ENCODE data around the gene SYNE3. TPM values are rescaled to one million over a fixed set of nuclear protein-coding genes. Genes with fewer than 3 reads are reported as not detected.

SYNE3 gene
- total and polyA plus RNA-seq, 2 of the 8 experiments (the other 6 are each of a cell fraction or from before 2014, with no cell fraction given): under 0.01 TPM; not detected in 1

- H3K4ac ChIP-seq (replicated peaks; ENCODE audit: insufficient read length, low read depth, low read length): no peak overlapping the region
- H3K56ac ChIP-seq (replicated peaks; ENCODE audit: insufficient read length, low read depth, low read length): no peak overlapping the region
- no peak overlapping the region for H3K14ac ChIP-seq (ENCODE audit: insufficient read length)
- no peak overlapping the region for H2BK15ac ChIP-seq (ENCODE audit: low read length)
- DNase-seq (ENCODE audit: low read depth in 1 of 2, low spot score in 2 of 2) (no peak), FAIRE-seq (no peak)
- no peaks in the 10 kb centered on the region for H3K23me2 ChIP-seq (ENCODE audit: low read depth, low read length)
- H2AFZ ChIP-seq (ENCODE audit: low read length): no peak overlapping the region
- H3K9me3 ChIP-seq (ENCODE audit: insufficient read depth in 2 of 2, low read depth in 1 of 2, low read length in 1 of 2): no peaks in the 10 kb centered on the region
- H4K20me1 ChIP-seq (replicated peaks in 1 of 2; ENCODE audit: control insufficient read depth in 1 of 2, insufficient read depth in 2 of 2, low read length in 2 of 2): no peaks in the 10 kb centered on the region
- H2BK5ac ChIP-seq (ENCODE audit: low read depth, low read length): no peak overlapping the region
- POLR2A ChIA-PET (ENCODE audit: partially characterized antibody): no interaction called here
- no peak overlapping the region for H3K4me3 ChIP-seq (ENCODE audit: extremely low read depth in 1 of 4, insufficient read depth in 2 of 4, low read depth in 3 of 4, low read length in 4 of 4)
- H3K9ac ChIP-seq (replicated peaks in 1 of 4; ENCODE audit: extremely low read depth in 1 of 4, low read depth in 3 of 4, low read length in 3 of 4): no peak overlapping the region
- no peaks in the 10 kb centered on the region for H3K79me1 ChIP-seq (ENCODE audit: low read depth, low read length)
- CTCF ChIA-PET (ENCODE audit: partially characterized antibody): no interaction called here
- H2BK120ac ChIP-seq (replicated peaks; ENCODE audit: low read depth, low read length): no peak overlapping the region
- H2BK20ac ChIP-seq (ENCODE audit: low read length): no peak overlapping the region
- no peak overlapping the region for H3K18ac ChIP-seq (ENCODE audit: extremely low read depth, low read length)
- H4K8ac ChIP-seq (ENCODE audit: extremely low read depth, insufficient read depth, low read length): no peak overlapping the region
- no peak overlapping the region for H4K91ac ChIP-seq (replicated peaks; ENCODE audit: insufficient read length, low read length)
- no peak overlapping the region for H4K5ac ChIP-seq (ENCODE audit: insufficient read length, low read depth, low read length)
- H3K27me3 ChIP-seq (replicated peaks in 1 of 4; ENCODE audit: control insufficient read depth in 3 of 4, extremely low read depth in 1 of 4, insufficient read depth in 3 of 4, low read length in 3 of 4): no peaks in the 10 kb centered on the region
- H3K36me3 ChIP-seq (ENCODE audit: control insufficient read depth in 2 of 4, insufficient read depth in 4 of 4, low read length in 3 of 4): no peaks in the 10 kb centered on the region
- no peaks in the 10 kb centered on the region for H3K79me2 ChIP-seq (ENCODE audit: control insufficient read depth in 1 of 2, insufficient read depth in 2 of 2, low read length in 2 of 2)
- H2AK5ac ChIP-seq (ENCODE audit: low read depth, low read length): no peak overlapping the region
- 94% methylated on average over 1 of the region's 1 CpG; no CpG with 5 or more reads in 1 of the 2 experiments for WGBS, 2 experiments (ENCODE audit: extremely low coverage in 1 of 2, insufficient coverage in 1 of 2, insufficient read length in 1 of 2, insufficient replicate concordance in 2 of 2, low coverage in 1 of 2, low lambda C conversion rate in 2 of 2, missing lambda C conversion rate in 1 of 2)
- H3K4me2 ChIP-seq (ENCODE audit: insufficient read depth in 1 of 2, low read depth in 2 of 2, low read length in 2 of 2): no peak overlapping the region
- H3K23ac ChIP-seq (ENCODE audit: insufficient read length): no peak overlapping the region
- H3K27ac ChIP-seq (ENCODE audit: low read depth, low read length): no peak overlapping the region
- H3K4me1 ChIP-seq (replicated peaks in 1 of 4; ENCODE audit: control insufficient read depth in 3 of 4, insufficient read depth in 4 of 4, low read length in 3 of 4): peaks cover 0 to 8% (median 2%) of the 10 kb centered on the region in 4 experiments; a peak in 5 of 7 replicates
- H2BK12ac ChIP-seq (ENCODE audit: low read depth, low read length): no peak overlapping the region
- TF ChIP-seq, protein P1, sequence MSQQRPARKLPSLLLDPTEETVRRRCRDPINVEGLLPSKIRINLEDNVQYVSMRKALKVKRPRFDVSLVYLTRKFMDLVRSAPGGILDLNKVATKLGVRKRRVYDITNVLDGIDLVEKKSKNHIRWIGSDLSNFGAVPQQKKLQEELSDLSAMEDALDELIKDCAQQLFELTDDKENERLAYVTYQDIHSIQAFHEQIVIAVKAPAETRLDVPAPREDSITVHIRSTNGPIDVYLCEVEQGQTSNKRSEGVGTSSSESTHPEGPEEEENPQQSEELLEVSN (IDR thresholded peaks at IDR 0.05): no peak
- TF ChIP-seq CHD1 (IDR thresholded peaks at IDR 0.05; ENCODE audit: low read depth, low read length) (no peak), EZH2 (IDR thresholded peaks at IDR 0.05; ENCODE audit: low read depth, low read length, severe bottlenecking) (no peak), RXRA (IDR thresholded peaks at IDR 0.05; ENCODE audit: insufficient read depth, low read depth, low read length) (no peak), FOSL1 (IDR thresholded peaks at IDR 0.05; ENCODE audit: insufficient read depth, low read depth, low read length) (no peak), HDAC6 (IDR thresholded peaks at IDR 0.05; ENCODE audit: low read depth, low read length) (no peak), BRCA1 (IDR thresholded peaks at IDR 0.05; ENCODE audit: low read depth, low read length) (no peak), CTBP2 (IDR thresholded peaks at IDR 0.05; ENCODE audit: borderline replicate concordance, insufficient read depth, insufficient read length, low read length) (no peak), SAP30 (IDR thresholded peaks at IDR 0.05; ENCODE audit: insufficient read depth, insufficient replicate concordance, low read length) (no peak), RBBP5 (IDR thresholded peaks at IDR 0.05; ENCODE audit: borderline replicate concordance, low read depth, low read length) (no peak), CEBPB (IDR thresholded peaks at IDR 0.05; ENCODE audit: low read depth, low read length) (no peak), BCL11A (IDR thresholded peaks at IDR 0.05; ENCODE audit: low read depth in 2 of 2, low read length in 2 of 2) (no peak)
- TF ChIP-seq, protein P2, sequence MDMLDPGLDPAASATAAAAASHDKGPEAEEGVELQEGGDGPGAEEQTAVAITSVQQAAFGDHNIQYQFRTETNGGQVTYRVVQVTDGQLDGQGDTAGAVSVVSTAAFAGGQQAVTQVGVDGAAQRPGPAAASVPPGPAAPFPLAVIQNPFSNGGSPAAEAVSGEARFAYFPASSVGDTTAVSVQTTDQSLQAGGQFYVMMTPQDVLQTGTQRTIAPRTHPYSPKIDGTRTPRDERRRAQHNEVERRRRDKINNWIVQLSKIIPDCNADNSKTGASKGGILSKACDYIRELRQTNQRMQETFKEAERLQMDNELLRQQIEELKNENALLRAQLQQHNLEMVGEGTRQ (IDR thresholded peaks at IDR 0.05; ENCODE audit: low read length): no peak
Observed at GRCh38 chr14:95476747-95477146, 39.7 kb downstream of the SYNE3 start.

Measured in H1 (cell line).